NCI-H526 (cell line): ENCODE measurements around the gene IGFL1.
A peak's percentile ranks its signal among the peaks of the same experiment; 100 is the strongest.
"Not testable (repeated sequence)": the region's sequence is repeated elsewhere in the genome, so short reads cannot be mapped to it uniquely, and the experiment has no call there.

Source experiments
- DNase-seq, 2 experiments: peaks; one replicate each; lab custom pipeline; 2025; lab: John Stamatoyannopoulos, UW

Gene IGFL1

GRCh38 chr19:46202426-46202825 lies 27.1 kb upstream of the IGFL1 start:
- DNase-seq: no peak

GRCh38 chr19:46202872-46203860 lies 26.4 kb upstream of the IGFL1 start:
- no peak for DNase-seq

- no peak for DNase-seq
Measured at GRCh38 chr19:46204008-46204407, 25.5 kb upstream of the IGFL1 start.

- peak; percentile 71 to 73 for DNase-seq
Measured at GRCh38 chr19:46205183-46205984, 24.2 kb upstream of the IGFL1 start.

- DNase-seq: no peak
Measured at GRCh38 chr19:46206176-46206575, 23.4 kb upstream of the IGFL1 start.

- no peak for DNase-seq
Measured at GRCh38 chr19:46206682-46207081, 22.9 kb upstream of the IGFL1 start.

GRCh38 chr19:46207858-46208257 lies 21.7 kb upstream of the IGFL1 start:
- not testable (repeated sequence) for DNase-seq

GRCh38 chr19:46209051-46209450 lies 20.5 kb upstream of the IGFL1 start:
- DNase-seq: no peak

GRCh38 chr19:46209472-46209871 lies 20.1 kb upstream of the IGFL1 start:
- no peak for DNase-seq

GRCh38 chr19:46210669-46211068 lies 18.9 kb upstream of the IGFL1 start:
- no peak for DNase-seq

GRCh38 chr19:46211201-46211881 lies 18.2 kb upstream of the IGFL1 start:
- DNase-seq: no peak

- not testable (repeated sequence) for DNase-seq
Measured at GRCh38 chr19:46212592-46212991, 16.9 kb upstream of the IGFL1 start.

- DNase-seq: no peak
Measured at GRCh38 chr19:46213156-46213555, 16.4 kb upstream of the IGFL1 start.

GRCh38 chr19:46213806-46214205 lies 15.7 kb upstream of the IGFL1 start:
- no peak for DNase-seq

- DNase-seq: no peak
Measured at GRCh38 chr19:46216612-46217011, 12.9 kb upstream of the IGFL1 start.

GRCh38 chr19:46217476-46217875 lies 12.1 kb upstream of the IGFL1 start:
- DNase-seq: no peak

- no peak for DNase-seq
Measured at GRCh38 chr19:46218160-46218559, 11.4 kb upstream of the IGFL1 start.

GRCh38 chr19:46220038-46220615 lies 9.4 kb upstream of the IGFL1 start:
- DNase-seq: no peak

GRCh38 chr19:46221152-46221551 lies 8.4 kb upstream of the IGFL1 start:
- DNase-seq: no peak

- DNase-seq: no peak
Measured at GRCh38 chr19:46221981-46222610, 7.4 kb upstream of the IGFL1 start.

GRCh38 chr19:46223787-46224186 lies 5.8 kb upstream of the IGFL1 start:
- not testable (repeated sequence) for DNase-seq
